HG02759 (cell line): Measurements from ENCODE around the gene DZIP1L.
A peak's percentile ranks its signal among the peaks of the same experiment; 100 is the strongest.
"Not testable (repeated sequence)": the region's sequence is repeated elsewhere in the genome, so short reads cannot be mapped to it uniquely, and the experiment has no call there.

Experiments
- ATAC-seq: cut with Tn5 transposase; IDR thresholded peaks from one replicate; pipeline ENCODE4 v1.9.1; 2021; ENCODE audit warnings: mild to moderate bottlenecking, moderate library complexity; ENCODE audit not compliant: unreplicated experiment

The DZIP1L gene

DNA sequence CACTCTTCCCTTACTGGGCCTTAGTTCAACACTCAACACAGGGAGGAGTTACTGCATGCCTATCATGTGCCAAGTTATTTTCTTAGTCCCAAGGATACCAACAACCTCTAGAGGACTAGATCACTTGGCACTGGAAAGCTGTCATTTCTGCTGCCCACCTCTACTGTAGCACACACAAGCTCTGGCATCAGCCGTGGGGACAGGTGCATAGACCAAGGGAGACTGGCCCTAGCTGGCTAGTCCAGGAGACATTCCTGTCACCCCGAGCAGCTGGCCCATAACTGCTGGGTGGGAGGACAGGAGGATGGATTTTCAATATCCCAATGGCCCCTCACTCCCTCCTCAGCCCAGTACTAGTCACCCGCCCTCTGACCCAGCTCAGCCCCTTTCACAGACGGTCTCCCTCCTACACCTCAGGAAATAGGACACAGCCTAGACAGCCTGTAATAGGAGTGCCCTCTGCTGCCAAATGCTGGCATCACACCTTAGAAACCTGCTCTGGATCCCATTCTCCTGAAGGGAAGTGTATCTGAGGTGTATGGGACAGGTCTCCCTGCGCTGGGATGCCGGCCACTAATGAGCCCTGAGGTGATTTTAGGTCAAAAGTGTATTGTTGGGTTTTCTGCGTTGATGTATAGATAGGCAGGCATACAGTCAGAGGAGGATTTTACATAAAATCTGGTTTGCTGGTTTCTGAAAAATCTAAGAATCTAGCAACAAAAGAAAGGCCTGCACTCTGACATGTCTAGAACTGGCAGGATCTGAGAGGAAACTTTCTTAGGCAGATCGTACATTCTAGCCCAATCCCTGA lies 3.4 kb upstream of the DZIP1L start:
- peak; percentile 69 for ATAC-seq

DNA sequence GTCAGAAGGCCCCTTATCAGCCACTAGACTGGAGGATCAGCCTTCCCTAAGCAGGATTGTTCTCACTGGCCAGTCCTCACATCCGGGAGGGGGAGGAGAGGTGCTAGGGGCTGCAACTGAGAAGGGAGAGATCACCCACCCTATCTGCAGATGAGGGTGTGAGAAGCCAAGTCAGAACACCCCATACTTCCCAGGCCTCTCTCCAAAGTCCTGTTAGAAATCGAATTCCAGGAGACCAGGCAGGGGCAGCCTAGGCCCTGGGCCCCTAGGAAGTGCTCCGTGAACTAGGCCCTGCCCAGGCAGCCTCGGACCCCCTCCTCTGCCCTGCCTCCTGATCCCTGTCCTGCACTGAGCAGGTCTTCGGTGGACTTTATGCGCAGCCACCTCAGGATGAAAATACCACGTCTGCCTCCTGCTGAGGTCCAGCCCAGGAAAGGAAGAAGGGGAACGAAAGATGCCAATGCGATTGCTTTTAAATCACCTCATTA lies 933 bp downstream of the DZIP1L start:
- ATAC-seq = no peak

DNA sequence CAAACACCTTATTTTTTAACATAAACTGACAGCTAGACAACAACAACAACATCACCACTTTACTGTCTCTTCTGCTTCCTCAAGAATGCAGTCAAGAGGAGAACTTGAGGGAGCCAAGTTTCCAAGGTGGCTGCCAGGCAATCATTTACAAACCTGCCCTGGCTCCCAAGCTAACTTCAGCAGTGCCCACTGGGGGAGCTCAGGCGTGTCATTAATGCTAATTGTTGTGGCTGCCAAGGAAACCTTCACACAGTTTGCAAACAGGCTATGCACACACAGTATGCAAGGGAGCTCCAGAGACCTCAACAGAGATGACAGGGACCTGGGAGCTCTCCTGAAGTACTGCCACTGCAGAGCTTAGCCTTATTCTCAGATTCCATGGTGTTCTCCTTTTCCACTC lies 2.1 kb downstream of the DZIP1L start:
- ATAC-seq = no peak

DNA sequence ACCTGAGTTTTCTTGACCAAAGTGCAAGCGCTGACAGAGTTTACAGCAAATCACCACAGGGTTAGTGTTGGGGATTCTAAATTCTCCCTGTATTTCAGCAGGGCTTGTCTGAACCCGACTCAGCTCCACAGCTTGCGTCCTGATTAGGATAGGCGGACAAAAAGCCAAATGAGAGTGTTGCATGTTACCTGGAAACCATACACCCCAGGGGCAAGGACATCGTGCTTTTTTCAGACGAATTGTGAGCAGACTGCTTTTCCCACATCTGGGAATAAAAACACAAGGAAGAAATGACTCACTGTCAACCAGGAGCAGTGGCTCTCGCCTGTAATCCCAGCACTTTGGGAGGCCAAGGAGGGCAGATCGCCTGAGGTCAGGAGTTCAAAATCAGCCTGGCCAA lies 3.0 kb downstream of the DZIP1L start:
- no peak for ATAC-seq

DNA sequence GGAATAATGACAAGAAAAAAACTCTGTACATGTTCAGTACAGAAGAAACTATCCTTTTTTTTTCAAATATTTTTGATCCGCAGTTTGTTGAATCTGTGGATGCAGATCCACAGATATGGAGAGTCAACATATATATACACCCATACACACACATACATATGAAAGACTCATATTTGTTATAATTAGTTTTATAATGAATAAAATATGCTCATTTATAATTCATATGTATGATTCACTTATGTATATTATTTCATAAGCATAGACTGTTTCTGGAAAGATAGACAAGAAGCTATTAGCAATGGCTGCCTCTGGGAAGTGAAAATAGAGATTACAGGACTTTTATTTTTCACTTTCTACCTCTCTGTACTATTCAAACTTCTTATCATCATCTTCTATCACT lies 9.8 kb downstream of the DZIP1L start:
- ATAC-seq = no peak

DNA sequence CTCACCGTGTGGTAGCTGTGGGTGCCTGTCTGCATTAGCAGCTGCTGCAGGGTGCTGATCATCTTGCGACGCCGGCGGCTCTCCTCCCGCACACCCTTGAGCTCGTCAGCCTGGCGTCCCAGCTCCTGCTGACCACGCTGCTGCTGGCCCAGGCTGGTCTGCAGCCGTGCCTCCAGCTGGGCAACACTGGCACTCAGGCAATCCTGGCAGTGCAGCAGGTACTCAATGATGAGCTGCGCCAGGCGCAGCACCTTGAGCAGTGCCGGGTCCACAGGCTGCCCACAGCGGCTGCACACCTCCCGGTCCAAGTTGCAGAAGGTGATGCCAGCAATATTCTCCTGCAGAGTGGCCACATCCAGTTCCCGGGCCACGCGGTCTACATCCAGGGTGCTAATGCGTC lies 11.9 kb downstream of the DZIP1L start:
- no peak for ATAC-seq

DNA sequence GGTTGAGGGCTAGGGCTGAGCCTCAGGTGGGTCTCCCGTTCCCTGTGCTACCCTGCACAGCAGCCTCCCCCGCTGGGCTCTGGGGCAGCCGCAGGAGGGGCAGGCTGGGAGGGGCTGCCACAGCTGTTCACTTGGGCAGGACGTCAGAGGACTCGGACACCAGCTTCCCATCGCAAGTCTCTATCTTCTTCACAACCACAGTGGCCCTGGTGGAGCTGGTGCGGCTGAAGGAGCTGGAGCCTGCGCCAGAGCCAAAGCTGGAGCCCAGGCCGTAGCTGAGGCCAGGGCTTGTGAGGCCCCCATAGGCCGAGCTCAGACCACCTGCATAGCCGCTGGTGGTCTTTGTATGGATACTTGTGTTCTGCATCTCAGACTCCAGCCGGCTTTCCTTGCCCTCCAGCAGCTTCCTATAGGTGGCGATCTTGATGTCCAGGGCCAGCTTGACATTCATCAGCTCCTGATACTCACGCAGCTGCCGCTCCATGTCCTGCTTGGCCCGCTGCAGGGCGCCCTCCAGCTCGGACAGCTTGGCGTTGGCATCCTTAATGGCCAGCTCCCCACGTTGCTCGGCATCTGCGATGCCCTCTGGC lies 14.0 kb downstream of the DZIP1L start:
- ATAC-seq = not testable (repeated sequence)

DNA sequence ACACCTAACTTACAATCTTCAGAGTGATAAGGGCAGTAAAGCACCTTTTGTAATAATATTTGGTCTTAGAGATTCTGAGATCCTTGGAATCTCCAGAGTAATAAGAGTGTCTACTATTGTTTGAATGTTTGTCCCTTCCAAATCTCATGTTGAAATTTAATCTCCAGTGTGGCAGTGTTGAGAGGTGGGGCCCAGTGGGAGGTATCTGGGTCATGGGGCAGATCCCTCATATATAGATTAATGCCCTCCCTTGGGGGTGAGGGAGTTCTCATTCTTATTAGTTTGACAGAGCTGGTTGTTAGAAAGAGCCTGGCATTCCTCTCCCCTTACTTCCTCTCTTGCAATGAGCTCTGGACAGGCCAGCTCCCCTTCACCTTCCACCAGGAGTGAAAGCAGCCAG lies 16.0 kb downstream of the DZIP1L start:
- ATAC-seq = no peak

DNA sequence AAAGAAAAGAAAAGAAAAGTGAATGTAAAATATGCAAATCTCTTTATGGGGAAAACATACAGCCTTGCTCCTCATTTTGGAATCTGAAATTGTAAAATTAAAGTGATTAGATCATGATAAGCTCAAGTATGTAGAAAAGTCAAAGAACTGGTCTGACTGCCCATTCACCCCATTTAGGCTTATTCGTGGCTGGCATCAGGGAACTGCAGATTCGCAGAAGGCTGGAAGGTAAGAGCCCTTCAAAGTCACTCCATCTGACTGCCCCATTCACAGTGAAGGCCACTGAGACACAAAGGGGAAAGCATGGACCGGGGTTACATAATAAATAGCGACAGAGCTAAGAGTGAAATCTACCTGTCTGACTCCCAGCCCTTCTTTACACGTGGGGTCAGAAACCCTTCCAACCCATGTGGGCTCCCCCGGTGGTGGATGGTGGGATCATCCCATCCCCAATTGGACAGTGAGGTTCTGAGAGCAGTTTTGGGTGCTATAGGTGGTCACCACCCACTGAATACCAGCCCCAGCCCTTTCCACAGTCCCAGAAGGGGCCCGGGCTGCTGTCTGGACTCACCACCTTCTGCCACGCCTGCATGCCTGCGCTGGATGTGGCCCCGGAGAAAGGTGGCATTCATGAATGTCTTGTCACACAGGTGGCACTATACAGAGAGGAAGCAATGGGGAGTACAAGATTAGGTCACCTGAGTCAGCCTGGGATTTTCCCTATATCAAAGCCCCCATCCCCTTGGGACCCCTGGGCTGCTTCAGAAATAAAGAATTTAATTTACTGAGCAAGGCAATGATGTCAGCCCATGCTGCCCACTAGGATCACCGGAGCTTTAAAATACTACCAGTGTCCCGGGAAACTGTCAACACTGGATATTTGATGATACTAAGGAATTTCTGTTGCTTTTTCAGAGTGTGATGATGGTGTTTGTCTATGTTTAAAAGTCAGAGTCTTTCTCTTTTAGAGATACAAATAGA lies 17.9 kb downstream of the DZIP1L start:
- ATAC-seq = no peak

DNA sequence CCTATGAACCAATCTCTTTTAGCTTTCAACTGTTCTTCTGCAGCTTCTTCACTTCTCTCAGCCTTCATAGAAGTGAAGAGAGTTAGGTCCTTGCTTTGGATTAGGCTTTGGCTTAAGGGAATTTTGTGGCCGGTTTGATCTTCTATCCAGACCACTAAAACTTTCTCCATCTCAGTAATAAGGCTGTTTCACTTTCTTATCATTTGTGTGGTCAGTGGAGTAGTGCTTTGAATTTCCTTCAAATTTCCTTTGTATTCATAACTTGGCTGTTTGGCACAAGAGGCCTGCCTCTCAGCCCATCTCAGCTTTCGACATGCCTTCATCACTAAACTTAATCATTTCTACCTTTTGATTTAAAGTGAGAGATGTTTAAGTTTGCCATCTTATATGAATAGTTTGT lies 21.7 kb downstream of the DZIP1L start:
- no peak for ATAC-seq

DNA sequence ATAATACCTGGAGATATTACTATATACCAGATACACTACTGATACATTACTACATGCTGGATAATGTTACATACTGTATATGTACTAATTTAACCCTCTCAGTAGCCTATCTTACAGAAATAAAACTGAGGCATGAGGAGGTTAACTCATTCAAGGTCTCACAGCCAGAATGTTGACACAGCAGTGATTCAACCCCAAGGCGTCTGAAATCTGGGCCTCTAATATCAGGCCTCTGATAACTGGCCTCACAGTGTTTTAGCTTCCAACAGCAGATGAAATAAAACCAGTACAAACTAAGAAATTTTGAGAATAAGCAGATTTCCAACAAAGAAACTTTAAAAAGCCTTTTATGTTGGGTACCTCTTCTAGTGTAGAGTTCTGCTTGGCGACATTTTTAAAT lies 23.4 kb downstream of the DZIP1L start:
- no peak for ATAC-seq

DNA sequence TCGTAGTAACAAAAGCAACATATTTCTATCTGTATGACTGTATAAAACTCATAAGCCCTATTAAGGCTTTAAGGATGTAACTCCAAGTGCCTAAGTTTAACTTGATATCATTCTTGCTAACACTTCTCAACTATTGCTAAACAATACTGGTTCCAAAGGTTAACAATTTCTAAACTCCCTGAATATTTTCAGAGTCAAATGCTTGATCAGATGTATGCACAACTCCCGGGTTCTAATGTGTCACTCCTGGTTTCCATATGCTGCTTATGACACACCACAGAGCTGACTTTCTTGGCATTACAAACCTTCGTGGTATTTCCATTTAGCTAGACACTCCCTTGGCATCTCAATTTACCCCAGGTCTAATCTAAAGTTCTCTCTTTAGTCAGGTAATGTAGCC lies 26.3 kb downstream of the DZIP1L start:
- no peak for ATAC-seq

DNA sequence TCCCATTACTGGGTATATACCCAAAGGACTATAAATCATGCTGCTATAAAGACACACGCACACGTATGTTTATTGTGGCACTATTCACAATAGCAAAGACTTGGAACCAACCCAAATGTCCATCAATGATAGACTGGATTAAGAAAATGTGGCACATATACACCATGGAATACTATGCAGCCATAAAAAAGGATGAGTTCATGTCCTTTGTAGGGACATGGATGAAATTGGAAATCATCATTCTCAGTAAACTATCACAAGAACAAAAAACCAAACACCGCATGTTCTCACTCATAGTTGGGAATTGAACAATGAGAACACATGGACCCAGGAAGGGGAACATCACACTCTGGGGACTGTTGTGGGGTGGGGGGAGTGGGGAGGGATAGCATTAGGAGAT lies 29.7 kb downstream of the DZIP1L start:
- ATAC-seq = not testable (repeated sequence)

DNA sequence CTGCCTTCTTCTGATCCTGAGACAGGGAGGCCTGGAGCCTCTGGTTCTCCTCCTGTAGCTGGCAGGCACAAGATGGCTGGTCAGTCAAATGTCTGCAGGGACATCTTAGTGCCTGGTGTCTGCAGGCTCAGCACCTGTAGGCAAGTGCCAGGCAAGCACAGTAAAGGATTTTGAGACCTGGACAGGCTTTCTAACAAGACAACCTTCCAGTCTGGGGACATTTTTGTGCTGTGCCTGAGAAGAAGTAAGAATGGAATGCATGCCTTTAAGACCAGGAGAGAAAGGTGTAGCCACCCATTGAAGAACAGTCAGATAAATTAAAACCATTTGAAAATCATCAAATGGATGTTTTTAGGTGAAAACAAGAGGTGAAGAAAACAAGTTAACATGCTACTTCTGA lies 31.2 kb downstream of the DZIP1L start:
- no peak for ATAC-seq

DNA sequence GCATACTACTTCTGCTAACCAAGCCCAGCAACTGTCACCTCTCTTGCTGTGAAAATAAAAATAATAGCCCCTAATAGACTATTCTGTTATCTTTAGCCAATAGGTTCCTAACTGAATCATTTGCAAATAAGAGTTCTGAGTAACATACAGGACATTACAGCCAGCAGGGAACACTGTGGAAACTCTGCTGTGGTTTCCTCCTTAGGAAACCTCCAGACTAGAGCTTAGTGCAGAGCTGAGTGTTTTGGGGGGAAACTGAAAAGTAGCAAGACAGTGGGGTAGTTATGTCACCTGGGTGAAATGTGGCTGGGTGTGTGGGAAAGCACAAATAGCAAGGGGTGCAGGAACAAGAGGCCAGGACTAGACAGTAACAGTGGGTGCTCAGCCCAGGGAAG lies 32.4 kb downstream of the DZIP1L start:
- no peak for ATAC-seq

DNA sequence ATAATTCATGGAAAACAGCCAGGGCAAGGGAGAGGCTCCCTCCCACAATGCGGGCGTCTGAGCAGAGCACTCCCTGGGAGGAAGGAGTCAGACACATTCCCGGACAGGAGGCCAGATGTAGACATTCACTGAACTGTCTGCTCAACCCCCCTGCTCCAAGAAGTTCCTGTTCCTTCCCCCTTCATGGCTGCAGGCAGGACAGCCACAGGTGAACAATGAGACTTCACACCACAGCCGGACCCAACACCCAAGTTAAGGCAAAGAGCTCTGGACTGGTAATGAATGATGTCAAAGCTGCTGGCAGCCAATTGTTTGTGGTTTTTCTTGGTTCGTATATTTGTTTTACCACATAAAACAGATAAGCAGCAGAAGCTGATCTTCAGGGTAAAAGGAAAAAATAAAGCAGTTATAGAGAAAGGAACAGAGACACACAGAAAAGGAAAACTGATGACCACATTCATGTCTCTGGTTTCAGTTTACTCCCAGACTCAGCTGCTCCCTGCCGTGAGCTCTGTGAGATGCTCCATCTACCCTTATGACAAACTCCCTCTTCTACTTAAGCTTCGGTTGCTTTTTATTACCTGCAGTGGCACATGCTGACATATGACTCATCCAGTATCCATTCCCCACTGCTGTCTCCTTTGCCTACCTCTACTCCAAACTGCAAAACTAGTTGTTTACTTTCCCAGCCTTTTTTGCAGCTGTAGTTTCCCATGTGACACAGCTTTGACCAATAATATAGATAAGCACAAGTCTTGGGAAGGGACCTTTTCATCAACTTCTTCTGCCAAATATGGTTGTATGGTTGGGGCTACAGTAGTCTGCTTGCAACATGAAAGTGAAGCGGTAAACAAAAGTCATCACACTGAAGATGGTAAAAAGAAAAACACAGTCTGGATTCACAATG lies 33.1 kb downstream of the DZIP1L start:
- no peak for ATAC-seq

DNA sequence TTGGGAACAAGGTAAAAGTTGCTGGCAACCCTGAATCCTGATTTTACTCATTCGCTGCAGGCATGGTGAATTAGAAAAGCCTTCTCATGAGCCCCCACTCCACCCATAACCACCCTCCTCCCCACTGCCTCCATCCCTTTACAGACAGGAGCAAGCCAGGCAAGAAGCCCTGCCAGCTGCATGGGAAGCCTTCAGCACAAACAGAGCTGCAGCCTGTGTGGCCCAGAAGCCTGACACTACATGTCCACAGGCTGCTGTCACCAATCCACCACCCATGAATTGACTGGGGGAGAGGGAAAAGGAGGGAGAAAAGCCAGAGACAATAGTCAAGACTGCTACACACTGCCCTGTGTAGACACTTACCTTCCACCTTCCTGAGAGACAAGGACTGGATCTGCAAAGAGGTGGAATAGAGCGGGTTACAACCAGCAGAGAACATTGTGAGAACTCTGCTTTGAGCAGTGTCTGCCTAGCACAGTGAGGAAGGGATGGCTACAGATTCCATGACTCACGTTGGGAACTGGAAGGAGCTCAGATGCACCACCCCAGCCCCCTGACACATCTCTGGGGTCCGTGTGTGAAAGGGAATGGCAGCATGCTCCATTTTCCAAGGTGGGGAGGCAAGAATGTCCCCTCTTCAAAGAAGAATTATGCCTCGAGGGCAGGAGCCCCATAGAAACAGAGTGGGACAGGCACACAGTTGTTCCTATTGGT lies 33.9 kb downstream of the DZIP1L start:
- ATAC-seq = no peak

DNA sequence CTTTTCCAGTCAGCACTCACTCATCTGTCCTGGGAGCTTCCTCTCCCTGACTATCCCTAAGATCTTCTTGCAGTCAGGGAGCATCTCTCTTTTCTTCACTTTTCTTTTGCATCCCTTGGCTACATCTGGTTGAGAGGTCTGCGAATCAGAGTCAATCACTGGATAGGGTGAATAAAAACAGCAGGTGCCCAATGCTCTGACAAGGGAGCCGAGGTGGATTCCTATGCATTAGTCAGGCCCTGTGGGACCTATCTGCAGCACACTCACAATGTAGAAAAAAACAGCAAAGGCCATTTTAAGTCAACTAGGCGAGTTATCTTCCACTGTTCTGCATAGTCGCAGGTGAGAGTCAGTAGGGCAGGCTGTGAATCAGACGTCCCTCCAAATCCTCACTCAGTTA lies 35.5 kb downstream of the DZIP1L start:
- ATAC-seq = no peak

DNA sequence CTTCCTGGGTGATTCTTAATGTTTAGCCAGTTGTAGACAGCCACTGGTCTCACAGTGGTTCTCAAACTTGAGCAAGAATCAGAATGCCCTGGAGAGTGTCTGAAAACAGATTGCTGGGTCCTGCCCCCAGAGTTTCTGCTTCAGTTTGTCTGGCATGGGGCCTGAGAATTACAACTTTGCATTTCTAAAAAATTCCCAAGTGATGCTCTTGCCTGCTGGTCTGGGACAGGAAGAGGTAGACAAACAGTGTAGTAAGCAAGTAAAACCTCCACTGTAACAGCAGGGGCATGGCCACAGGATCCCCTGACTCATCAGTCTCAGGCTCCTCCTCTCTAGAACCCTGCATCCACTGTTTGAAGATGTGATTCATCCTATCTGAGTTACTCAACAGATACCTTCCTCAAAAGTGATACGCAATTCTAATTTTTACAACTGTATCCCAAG lies 36.5 kb downstream of the DZIP1L start:
- no peak for ATAC-seq

DNA sequence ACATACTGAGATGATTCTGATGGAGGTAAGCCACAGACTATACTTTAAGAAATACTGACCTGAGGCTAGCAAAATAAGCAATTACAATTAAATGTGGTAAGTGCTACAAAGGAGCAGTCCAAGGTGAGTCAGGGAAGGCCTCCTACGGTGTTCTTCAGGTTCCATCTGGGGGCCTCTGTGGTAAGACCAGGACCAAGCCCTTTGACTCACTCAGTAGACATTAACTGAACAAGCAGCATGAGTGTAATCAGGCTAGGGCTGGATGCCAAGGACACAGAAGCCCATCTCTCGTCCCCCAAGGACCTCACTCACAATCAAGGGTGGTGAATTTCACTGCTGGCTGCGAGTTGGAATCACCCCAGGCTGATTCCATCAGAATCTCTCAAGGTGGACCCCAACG lies 37.3 kb downstream of the DZIP1L start:
- ATAC-seq = no peak
